ENCODE measurements around the gene IRX3.

IRX3 gene

GRCh38 chr16:54286366-54287130 is at the start of gene IRX3:
Gene IRX3 (minus strand): TSS chr16:54286787. CDS start chr16:54286050, 737 bp downstream.
- no peak for DNase-seq

DNA sequence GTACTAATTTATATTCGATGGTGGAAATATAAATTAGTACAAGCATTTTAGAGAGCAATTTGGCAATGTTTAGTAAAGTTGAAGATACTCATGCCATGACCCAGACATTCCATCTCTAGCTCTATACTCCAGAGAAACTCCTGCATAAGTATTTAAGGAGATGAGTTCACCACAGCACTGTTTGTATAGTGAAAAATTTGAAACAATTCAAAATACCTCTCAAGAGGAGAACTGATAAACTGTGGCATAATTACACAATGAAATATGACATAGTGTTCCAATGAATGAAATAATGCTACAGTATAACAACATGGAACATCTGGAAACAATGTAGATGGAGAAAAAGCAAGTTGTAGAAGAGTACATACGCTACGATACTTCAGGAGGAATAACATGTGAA is 48.6 kb upstream of the IRX3 start:
- no peak for DNase-seq

GRCh38 chr16:54334208-54334607 is 47.6 kb upstream of the IRX3 start:
- DNase-seq, result no peak

DNA sequence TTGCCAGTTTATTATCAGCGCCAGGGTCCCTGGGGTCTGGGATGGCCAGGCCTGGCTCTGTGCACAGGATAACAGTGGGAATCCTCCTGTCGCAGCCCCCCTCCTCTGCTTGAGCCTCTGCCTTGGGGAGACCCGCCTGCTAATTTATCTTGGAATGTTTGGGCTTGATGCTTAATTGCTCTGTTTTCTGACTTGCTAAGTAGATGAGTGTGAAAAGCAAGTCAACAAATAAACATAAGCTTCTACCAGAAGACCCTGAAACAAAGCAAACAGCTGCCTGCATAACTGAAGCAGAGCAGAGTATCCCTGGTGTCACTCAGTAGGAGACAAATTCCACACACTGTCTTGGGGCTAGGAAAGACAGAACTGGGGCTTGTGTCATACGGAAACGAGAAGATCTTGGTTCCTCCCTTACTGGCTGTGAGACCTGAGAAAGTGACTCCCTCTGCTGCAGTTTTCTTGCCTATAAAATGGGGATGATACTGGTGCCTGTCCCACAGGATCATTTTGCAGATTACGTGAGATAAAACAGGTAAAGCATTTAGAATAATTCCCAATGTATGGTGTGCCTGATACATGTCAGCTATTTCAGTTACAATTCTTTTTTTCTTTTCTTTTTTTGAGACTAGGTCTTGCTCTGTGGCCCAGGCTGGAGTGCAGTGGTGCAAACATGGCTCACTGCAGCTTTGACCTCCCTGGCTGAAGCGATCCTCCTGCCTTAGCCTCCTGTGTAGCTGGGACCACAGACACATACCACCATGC is 44.8 kb upstream of the IRX3 start:
- no peak for DNase-seq

- DNase-seq, result no peak
Observed at GRCh38 chr16:54327609-54328008, 41.0 kb upstream of the IRX3 start.

DNA sequence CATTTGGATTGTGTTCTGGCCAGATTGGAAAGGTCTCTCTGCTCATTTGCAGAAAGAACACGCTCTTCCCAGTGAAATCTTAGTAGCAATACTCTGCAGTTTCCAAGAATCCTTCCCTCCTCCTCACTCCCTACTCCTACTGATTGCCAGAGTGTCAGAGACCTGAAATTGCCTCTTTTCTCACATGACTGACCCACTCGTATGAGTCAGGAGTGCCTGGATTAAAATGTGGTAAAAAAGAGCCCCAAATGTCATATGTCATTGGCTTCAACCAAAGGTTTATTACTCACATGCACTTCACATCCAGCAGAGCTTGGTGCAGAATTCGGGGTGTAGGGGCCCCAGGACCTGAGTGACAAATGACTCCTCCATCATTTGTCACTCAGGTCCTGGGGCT is 39.7 kb upstream of the IRX3 start:
- no peak for DNase-seq

DNA sequence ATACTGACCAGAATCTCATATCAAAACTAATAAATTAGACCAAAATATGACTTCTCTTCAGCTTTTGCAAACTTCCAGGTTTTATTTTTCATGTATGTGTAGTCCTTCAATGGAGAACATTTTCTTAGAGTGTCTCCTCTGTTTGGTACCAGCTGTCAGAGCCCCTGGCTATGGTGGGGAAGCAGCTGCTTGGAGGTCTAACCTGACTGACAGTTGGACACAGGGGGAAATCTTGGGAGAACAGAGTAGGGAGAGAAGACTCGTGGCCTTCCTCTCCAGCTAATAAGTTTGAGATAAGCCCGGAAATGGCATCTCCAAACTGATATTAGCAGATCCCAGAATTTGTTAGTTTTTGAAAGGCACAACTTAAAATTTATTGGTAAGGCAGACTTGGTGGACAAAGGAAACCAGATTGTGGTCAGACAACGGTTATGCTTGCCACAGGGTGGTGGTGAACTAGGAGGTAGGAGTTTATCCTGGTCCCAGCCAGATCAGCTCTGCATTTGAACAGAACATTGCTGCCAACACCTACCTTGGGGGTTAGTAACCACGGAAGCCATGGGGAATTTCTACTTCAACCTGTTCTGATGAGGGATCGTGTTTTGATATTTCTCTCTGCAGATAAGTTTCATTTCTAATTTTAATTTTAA is 39.2 kb upstream of the IRX3 start:
- DNase-seq, result no peak

GRCh38 chr16:54324716-54325115 is 38.1 kb upstream of the IRX3 start:
- DNase-seq, result no peak

GRCh38 chr16:54320697-54321340 is 34.2 kb upstream of the IRX3 start:
- no peak for DNase-seq

GRCh38 chr16:54318941-54319340 is 32.4 kb upstream of the IRX3 start:
- no peak for DNase-seq

DNA sequence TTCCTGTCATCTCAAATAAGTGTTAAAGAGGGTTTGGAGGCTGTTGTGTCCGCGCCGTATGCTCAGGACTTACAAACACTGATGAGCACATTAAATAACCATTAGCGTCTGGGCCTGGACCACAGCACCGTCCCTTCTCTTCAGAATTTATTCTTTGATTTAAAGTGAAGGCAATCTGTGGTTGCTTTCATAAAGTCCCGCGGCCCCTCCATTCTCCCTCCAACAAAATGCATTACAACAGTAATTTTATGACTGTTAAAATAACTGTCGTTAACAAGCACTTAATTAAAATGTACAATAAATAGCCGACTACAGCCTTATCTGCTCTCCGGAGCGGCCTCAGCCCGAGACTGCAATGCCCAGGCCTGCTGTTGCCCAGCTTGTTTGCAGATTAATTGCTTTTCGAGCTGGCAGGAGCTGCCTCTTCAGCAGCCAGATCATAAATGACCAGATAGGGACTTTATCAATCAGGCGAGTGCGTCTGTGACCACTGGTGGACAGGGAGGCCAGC is 30.6 kb upstream of the IRX3 start:
- DNase-seq, result no peak

GRCh38 chr16:54316095-54316889 is 29.7 kb upstream of the IRX3 start:
- no peak for DNase-seq

- no peak for DNase-seq
Observed at GRCh38 chr16:54313789-54314188, 27.2 kb upstream of the IRX3 start.

GRCh38 chr16:54312502-54312991 is 26.0 kb upstream of the IRX3 start:
- no peak for DNase-seq

GRCh38 chr16:54309341-54309740 is 22.8 kb upstream of the IRX3 start:
- DNase-seq, result no peak

DNA sequence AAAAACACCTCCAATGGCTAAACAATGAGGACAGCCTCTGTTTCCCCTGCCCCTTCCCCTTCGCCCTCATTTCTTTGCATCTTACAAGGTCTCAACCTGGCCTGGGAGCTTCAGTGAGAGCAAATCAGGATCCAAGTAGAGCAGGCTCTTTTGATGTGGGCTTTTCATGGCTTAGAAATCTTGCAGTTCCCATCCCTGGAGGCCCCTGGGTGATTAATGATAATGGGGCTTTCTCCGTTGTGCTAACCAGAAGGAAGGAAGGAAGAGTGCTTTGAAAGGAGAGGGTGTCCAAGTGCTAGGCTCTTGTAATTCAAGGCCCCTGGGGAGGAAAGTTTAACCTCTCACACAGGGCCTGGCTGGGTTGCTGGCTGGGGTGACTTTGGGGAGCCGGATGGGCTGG is 18.5 kb upstream of the IRX3 start:
- DNase-seq, result no peak

DNA sequence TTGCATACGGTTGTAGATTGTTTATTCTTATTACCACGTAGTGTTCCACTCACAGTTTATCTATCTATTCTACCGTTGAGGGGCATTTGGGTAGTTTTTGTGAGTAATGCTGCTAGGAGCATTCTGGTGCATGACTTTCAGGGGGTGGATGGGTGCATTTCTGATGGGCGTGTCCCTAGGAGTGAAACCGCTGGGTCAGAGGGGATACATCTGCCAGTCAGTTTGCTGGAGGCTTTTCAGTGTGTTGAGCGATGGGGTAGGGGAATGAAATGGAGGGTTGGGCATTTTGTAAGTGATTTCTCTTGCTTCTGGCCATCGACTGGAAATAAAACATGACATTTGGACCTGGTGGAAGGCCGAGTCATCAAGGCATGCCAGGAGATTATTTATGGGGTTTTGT is 17.0 kb upstream of the IRX3 start:
- DNase-seq, result no peak

DNA sequence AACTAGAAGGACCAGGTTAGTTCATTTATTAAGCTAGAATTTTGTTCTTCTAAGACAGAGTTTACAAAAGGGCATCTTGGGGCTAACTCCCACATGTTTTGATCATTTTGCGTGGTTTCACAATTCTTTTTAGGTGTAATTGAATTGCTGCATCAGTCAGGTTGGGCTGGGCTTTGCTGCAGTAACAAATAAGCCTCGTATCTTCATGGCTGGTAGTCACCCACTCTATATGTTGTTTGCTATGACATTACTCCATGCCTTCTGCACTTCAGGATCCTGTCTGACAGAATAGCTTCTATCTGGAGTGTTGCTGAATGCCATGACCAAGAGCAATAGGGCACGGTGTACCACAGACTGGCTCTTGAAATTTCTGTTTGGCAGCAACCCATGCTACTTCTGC is 10.6 kb upstream of the IRX3 start:
- DNase-seq, result no peak

- no peak for DNase-seq
Observed at GRCh38 chr16:54296543-54296942, 10.0 kb upstream of the IRX3 start.

DNA sequence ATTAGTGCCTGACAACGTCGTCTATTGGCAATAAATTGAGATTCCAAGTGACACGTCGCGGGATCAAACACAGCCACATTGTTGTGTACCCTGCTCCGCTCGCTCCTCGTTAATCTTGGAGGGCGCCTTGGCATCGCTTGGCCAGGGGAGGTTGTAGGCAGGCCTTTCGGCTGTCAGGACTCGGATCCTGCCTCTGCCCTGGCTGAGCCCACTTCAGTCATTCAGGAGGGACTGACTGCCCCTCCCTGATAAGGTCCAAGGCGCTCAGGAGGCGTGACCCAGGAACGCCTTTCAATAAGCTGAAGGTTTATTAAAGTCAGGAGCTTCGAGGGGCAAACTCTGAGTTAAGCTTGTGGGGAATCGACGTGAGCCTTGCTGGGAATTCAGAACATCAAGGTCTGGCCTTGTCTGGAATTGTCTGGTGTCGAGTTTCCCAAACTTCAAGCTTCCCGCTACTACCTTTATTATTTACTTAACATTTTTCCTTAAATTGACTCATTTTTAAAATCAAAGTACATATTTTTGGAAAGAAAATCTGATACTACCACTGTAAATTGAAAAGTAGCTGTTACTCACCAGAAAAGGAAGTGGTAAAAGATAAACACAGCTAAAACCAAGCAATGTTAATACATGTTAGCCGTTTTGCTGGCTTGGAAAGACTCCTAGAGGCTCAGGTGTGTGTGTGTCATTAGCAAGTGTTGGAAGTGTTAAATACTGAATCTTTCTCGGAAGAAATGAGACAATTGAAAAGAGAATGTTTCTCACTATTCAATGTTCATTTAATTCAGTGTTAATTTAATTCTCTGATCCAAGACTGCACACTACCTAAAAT is 5.3 kb upstream of the IRX3 start:
- no peak for DNase-seq

All from activated effector memory CD4-positive, alpha-beta T cell treated with Interleukin-2 at 50 U/mL for 16 hours (primary cell).